AG04450 (cell line): ENCODE results near the gene ORC1. TPM values are rescaled to one million over a fixed set of nuclear protein-coding genes. Genes with fewer than 3 reads are reported as not detected.

ENCODE experiments used
- CTCF ChIA-PET: fragments of 300-600, 350-600 bp; formaldehyde crosslinking; extraction: SDS; loops from one replicate; lab custom pipeline; 2022; ENCODE audit warnings: antibody characterized with exemption, inconsistent platforms; lab: Charles Lee
- POLR2A ChIA-PET: fragments of 350-600 bp; formaldehyde crosslinking; extraction: SDS; loops from one replicate; lab custom pipeline; 2021; ENCODE audit warnings: antibody characterized with exemption, inconsistent platforms; lab: Yijun Ruan, JAX
- DNase-seq: peaks from one replicate; pipeline ENCODE4 v3.0.0-alpha.2; 2011; ENCODE audit warnings: low read depth, low spot score
- H3K27ac ChIP-seq: one replicate; pipeline ENCODE4 v1.5.1; 2012; ENCODE audit warnings: low read depth, low read length, control low read depth
- H3K27me3 ChIP-seq: one replicate; pipeline ENCODE4 v1.6.0; 2012; ENCODE audit warnings: low read length; ENCODE audit not compliant: control insufficient read depth, insufficient read depth
- H3K4me3 ChIP-seq: 2 replicates; pipeline ENCODE4 v1.5.1; 2011; ENCODE audit warnings: mild to moderate bottlenecking, low read depth, low read length, control low read depth
- H3K9me3 ChIP-seq: 2 replicates; pipeline ENCODE4 v1.5.1; 2012; ENCODE audit warnings: low read length; ENCODE audit not compliant: control insufficient read depth, insufficient read depth
- CTCF ChIP-seq: IDR thresholded peaks from 2 replicates; pipeline ENCODE4 v1.5.1; 2011; ENCODE audit warnings: low read depth, low read length, control low read depth, inconsistent platforms
- polyA plus RNA-seq: library from polyadenylated mRNA; depleted of rRNA; stranded (reverse); fragments of >200 nt; gene quantifications from 2 replicates; pipeline ENCODE4 v1.2.3, GENCODE V29; 2011

ORC1 gene
- polyA plus RNA-seq, 1 experiment: 2.3 TPM

- TF ChIP-seq CTCF: no peak
- DNase-seq: no peak
- CTCF ChIA-PET: no interaction called here
These were observed 48.2 kb downstream of the ORC1 start for GRCh38 chr1:52355847-52356505.

DNA sequence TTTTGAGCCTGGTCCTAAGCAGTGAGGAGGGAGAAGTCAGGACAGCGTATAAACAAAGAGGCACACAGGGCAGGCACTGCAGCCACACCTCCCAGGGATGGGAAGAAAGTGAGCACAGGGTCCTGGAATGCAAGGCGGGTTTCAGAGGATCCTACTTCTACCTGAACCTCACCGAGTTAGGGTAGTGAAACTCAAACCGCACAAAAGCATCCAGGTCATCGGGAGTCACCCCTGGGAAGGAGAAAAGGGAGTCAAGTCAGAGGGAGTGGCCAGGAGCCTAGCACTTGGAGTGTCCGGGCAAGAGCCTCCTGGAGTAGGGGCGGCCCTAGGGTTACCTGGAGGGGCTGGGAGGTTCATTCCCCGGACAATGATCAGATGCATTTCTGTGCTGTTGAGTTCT lies 48.8 kb downstream of the ORC1 start:
- no peak for DNase-seq
- Histone ChIP-seq H3K27me3 (no peaks in the 10 kb centered on the region), H3K27ac (no peak overlapping the region), H3K9me3 (no peaks in the 10 kb centered on the region), H3K4me3 (no peak overlapping the region)
- CTCF ChIA-PET: no interaction called here
- TF ChIP-seq CTCF: no peak
- POLR2A ChIA-PET: no interaction called here

More at GRCh38 chr1:52355847-52356505, 48.2 kb downstream of the ORC1 start:
- Histone ChIP-seq H3K27me3 (no peaks in the 10 kb centered on the region), H3K27ac (no peak overlapping the region), H3K9me3 (no peaks in the 10 kb centered on the region), H3K4me3 (no peak overlapping the region)
- POLR2A ChIA-PET: no interaction called here

GRCh38 chr1:52352690-52353089 lies 51.5 kb downstream of the ORC1 start:
- no peak for DNase-seq
- ChIA-PET POLR2A (no interaction called here), CTCF (no interaction called here)
- no peak overlapping the region for H3K27ac ChIP-seq
- H3K4me3 ChIP-seq: no peak overlapping the region
- no peak for TF ChIP-seq CTCF
- H3K9me3 ChIP-seq: no peaks in the 10 kb centered on the region
- H3K27me3 ChIP-seq: no peaks in the 10 kb centered on the region

DNA sequence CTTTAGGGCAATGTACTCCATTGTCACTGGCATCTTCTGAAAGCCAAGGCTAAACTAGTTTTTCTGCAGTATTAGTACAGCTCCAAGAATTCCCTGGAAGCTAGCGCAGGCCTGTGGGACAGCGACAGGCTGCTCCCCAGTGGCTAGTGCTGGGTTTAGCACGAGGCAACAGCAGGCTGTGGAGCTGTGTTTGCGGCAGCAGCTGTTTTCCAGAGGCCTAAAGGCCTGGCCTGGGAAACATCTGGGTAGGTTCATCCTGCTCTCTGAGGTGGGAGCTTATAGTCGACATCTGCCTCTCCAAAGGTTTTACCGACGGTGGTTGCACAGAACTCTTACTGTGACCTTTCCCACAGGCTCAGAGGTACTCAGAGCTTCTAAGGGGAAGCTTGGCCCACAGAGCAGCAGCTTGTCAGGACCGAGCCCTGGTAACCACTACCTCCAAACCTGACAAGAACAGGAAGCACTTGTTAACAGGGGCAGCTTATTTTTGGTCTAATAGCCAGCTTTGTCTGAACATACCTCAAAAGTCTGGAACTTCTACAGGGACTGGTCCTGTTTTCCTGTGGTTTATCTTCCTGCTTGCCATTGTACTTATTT lies 55.4 kb downstream of the ORC1 start:
- POLR2A ChIA-PET: interaction anchor here (0.5 kb wide), 1 partner anchor 273 kb away, joined by 5 read pairs; no protein-coding TSS in a partner anchor
- DNase-seq: no peak

More for the DNA sequence above, 55.4 kb downstream of the ORC1 start:
- H3K9me3 ChIP-seq: no peaks in the 10 kb centered on the region
- no peak overlapping the region for H3K4me3 ChIP-seq
- CTCF ChIA-PET: interaction anchor here (0.6 to 1.9 kb wide), 16 partner anchors 8 to 485 kb away, joined by 3 to 37 read pairs (median 4); no protein-coding TSS in a partner anchor
- H3K27ac ChIP-seq: peak overlapping the region; percentile 12
- peak; percentile 51 for TF ChIP-seq CTCF
- H3K27me3 ChIP-seq: no peaks in the 10 kb centered on the region
